ENCODE results near the gene PTPRK.

- TF ChIP-seq EP300 (IDR thresholded peaks at IDR 0.05; ENCODE audit: borderline replicate concordance in 1 of 2, control insufficient read depth in 1 of 2, low read depth in 2 of 2, low read length in 2 of 2), result no peak
- TF ChIP-seq PAX5 (IDR thresholded peaks at IDR 0.05; ENCODE audit: borderline replicate concordance, low read depth, low read length), result no peak
- no peak for TF ChIP-seq CHD1 (IDR thresholded peaks at IDR 0.05; ENCODE audit: low read depth, low read length)
- no peak for TF ChIP-seq MAX (IDR thresholded peaks at IDR 0.05; ENCODE audit: low read depth, low read length)
- TF ChIP-seq SIN3A (IDR thresholded peaks at IDR 0.05; ENCODE audit: low read depth, low read length), result no peak
- no peak for TF ChIP-seq ZNF274 (IDR thresholded peaks at IDR 0.05; ENCODE audit: insufficient read depth, insufficient read length)
- TF ChIP-seq USF2 (IDR thresholded peaks at IDR 0.05; ENCODE audit: borderline replicate concordance, low read depth, low read length), result no peak
- no peak for TF ChIP-seq ZBTB11 (CRISPR knock-in tag; IDR thresholded peaks at IDR 0.05)
- TF ChIP-seq NRF1 (conservative IDR thresholded peaks at IDR 0.05; ENCODE audit: low read depth, low read length), result no peak
- no peak for TF ChIP-seq RAD51 (IDR thresholded peaks at IDR 0.05)
- TF ChIP-seq CTCF (IDR thresholded peaks at IDR 0.05 in 2 of 3, conservative IDR thresholded peaks at IDR 0.05 in 1 of 3; ENCODE audit: control insufficient read depth in 2 of 3, extremely low read depth in 1 of 3, insufficient read depth in 1 of 3, low read depth in 3 of 3, low read length in 3 of 3), result no peak
- TF ChIP-seq BRCA1 (IDR thresholded peaks at IDR 0.05; ENCODE audit: low read depth, low read length), result no peak
- no peak for TF ChIP-seq POLR2A (IDR thresholded peaks at IDR 0.05; ENCODE audit: low read depth, low read length)
These were observed 224.7 kb downstream of the PTPRK start for GRCh38 chr6:128295670-128296069.

Data from GM12878 (cell line).